ENCODE results near the gene TCERG1L. TPM values are rescaled to one million over a fixed set of nuclear protein-coding genes. Genes with fewer than 3 reads are reported as not detected.

Gene TCERG1L
- total RNA-seq, 6 experiments from 2014 or later: not detected

DNA sequence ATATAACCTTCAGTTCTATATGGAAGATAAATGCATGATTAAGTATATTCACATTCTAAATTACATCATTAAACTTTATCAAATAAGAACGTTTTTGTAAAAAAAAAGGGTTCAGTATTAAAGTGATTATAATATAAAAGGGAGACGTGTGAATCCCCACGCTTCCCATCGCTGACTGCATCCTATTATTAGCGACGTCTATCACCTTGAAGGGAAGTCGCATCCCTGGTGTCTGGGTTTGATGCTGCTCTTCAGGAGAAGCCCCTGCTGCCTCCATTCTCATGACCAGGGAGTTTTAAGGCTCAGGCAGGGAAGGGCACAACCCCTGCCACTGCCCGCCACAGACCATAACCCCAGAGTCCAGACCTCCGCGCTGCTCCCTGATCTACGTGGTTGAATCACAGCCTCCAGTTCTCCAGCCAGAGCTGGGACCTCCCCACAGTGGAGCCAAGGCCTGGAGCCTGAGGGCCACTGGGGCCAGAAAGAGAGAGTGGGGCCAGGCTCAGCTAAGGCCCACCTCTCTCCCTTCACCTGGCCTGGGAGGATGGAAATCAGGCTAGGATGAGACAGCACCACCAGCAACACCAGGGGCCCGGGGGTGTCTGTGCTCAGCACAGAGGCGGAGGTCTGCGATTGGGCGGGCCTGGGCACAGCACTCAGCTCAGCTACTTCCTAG, 130.6 kb downstream of the TCERG1L start:
- TF ChIP-seq CTCF (IDR thresholded peaks at IDR 0.05) (no peak), POLR2A (IDR thresholded peaks at IDR 0.05) (no peak)
- Histone ChIP-seq H3K27ac (no peak overlapping the region), H3K4me1 (no peaks in the 10 kb centered on the region), H3K36me3 (no peaks in the 10 kb centered on the region), H3K27me3 (no peaks in the 10 kb centered on the region), H3K4me3 (no peak overlapping the region), H3K9me3 (no peaks in the 10 kb centered on the region)
- DNase-seq (no peak), ATAC-seq (no peak)
- intact Hi-C loops (cut with DNase I): no loop called here
- WGBS (ENCODE audit: insufficient coverage, low coverage, low lambda C conversion rate, missing lambda C conversion rate): 66% methylated on average over 7 of the region's 15 CpGs

DNA sequence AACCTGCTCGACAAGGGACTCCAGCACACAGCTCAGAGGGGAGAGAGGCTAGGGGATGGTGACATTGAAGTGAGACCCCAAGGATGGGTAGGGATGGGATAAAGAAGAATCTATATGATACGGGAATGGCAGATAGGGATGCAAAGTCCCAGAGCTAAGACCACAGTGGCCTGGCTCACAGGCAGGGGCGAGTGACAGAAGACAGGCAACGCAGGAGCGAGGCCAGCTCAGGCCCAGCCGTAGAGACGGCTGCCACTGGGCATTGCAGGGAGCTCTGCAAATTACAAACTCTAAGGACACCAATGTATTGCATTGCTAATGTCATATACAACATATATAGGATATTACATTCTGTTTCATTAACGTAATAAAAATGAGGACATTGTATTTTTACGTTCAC, 131.4 kb downstream of the TCERG1L start:
- H3K9me3 ChIP-seq: no peaks in the 10 kb centered on the region
- no peak overlapping the region for H3K27ac ChIP-seq
- intact Hi-C loops (cut with DNase I): no loop called here
- WGBS (ENCODE audit: insufficient coverage, low coverage, low lambda C conversion rate, missing lambda C conversion rate): 63% methylated on average over 9 of the region's 9 CpGs
- no peak for TF ChIP-seq CTCF (IDR thresholded peaks at IDR 0.05)
- TF ChIP-seq POLR2A (IDR thresholded peaks at IDR 0.05): no peak
- H3K27me3 ChIP-seq: no peaks in the 10 kb centered on the region
- DNase-seq: no peak
- H3K4me1 ChIP-seq: no peaks in the 10 kb centered on the region
- H3K36me3 ChIP-seq: no peaks in the 10 kb centered on the region
- no peak for ATAC-seq
- H3K4me3 ChIP-seq: no peak overlapping the region

DNA sequence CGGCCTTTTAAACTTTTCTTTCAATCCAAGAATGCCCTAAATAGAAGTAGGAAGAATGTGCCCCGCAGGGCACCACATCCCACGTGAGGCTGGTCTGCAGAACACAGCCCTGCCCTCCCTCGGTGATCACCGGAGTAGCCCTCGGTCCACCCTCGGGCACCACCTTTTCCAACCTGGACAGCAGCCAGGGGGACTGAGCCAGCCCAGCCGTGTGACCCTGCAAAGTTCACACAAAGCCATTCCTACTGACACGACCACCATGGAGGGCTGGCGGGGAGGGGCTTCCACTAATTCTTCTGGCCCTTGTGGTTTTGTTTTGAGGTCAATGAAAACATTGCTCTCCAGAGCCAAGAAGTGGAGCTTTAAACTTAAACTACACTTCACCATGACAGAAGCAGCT, 132.2 kb downstream of the TCERG1L start:
- Histone ChIP-seq H3K4me1 (no peaks in the 10 kb centered on the region), H3K9me3 (no peaks in the 10 kb centered on the region), H3K27ac (no peak overlapping the region), H3K36me3 (no peaks in the 10 kb centered on the region), H3K4me3 (no peak overlapping the region), H3K27me3 (no peaks in the 10 kb centered on the region)
- ATAC-seq: no peak
- peak in 1 of 3 donors; percentile 27 for DNase-seq
- 60% methylated on average over 1 of the region's 10 CpGs for WGBS (ENCODE audit: insufficient coverage, low coverage, low lambda C conversion rate, missing lambda C conversion rate)
- intact Hi-C loops (cut with DNase I): no loop called here
- TF ChIP-seq CTCF (IDR thresholded peaks at IDR 0.05) (no peak), POLR2A (IDR thresholded peaks at IDR 0.05) (no peak)

- DNase-seq (peak in 1 of 3 donors; percentile 31), ATAC-seq (no peak)
- WGBS (ENCODE audit: insufficient coverage, low coverage, low lambda C conversion rate, missing lambda C conversion rate): 69% methylated on average over 8 of the region's 29 CpGs
- no peaks in the 10 kb centered on the region for H3K36me3 ChIP-seq
- H3K27ac ChIP-seq: no peak overlapping the region
- intact Hi-C loops (cut with DNase I): no loop called here
- H3K27me3 ChIP-seq: no peaks in the 10 kb centered on the region
- TF ChIP-seq CTCF (IDR thresholded peaks at IDR 0.05) (no peak), POLR2A (IDR thresholded peaks at IDR 0.05) (no peak)
- no peak overlapping the region for H3K4me3 ChIP-seq
- H3K4me1 ChIP-seq: no peaks in the 10 kb centered on the region
- no peaks in the 10 kb centered on the region for H3K9me3 ChIP-seq
Observed at GRCh38 chr10:131178521-131179331, 132.8 kb downstream of the TCERG1L start.
